ENCODE results near the gene CACNA1S.

Gene CACNA1S

GRCh38 chr1:201139756-201140155 is 27.5 kb upstream of the CACNA1S start:
- no peak for DNase-seq

- no peak for DNase-seq
These were observed 27.1 kb upstream of the CACNA1S start for GRCh38 chr1:201139306-201139705.

DNA sequence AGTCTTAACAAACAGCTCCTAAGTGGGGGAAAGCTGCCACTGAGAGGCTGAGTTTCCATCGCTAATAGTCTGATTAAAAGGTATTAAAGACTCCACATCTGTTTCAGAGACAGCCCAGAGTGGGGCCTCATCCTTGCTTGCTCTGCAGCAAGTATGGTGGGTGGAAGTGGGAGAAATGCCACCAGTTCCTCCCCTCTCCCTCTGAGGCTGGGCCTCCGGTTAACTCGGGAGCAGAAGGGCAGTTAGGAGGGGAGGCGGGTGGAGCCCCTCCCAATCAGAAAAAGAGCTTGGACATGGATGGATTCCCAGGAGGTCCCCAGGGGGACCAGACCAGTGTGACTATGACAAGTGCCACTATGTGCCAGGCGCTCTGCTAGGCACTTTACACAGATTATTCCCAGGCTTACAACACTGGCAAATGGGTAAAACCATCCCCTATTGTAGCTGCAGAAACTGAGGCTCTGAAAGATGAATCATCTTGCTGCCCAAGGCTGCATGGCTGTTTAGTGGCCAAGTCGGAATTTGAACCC is 26.1 kb upstream of the CACNA1S start:
- no peak for DNase-seq

DNA sequence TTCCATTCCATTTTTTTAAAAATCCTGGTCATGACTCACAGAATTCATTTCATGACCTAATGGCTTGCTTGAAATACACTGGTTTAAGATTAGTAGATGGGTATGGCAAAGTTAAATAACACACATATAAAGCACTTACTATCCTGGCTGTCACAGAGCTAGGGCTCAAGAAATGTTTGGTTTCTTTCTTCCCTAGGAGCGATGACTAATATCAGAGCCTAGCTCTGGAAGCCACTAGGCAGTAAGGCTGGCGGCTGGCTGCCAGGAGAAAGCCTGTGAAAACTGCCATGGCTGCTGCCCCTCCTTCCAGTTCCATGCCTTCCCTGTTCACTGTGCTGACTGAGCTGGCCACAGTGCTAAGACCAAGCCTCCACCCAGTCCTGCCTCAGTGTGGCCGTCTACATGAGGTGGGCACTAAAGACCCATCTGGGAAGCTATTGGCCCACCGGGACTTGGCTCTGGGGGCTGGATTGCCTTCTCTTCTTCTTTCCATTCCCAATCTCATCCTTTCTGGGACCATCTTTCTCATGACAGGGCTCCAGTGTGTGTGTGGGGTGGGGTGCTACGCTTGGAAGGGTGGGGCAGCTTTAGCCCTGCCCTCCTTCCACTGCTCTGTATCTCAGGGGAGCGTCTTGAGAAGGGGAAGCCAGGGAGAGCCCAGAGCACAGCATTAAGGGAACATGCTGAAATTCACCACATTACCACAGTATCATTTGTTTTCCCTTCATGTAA is 25.5 kb upstream of the CACNA1S start:
- no peak for DNase-seq

DNA sequence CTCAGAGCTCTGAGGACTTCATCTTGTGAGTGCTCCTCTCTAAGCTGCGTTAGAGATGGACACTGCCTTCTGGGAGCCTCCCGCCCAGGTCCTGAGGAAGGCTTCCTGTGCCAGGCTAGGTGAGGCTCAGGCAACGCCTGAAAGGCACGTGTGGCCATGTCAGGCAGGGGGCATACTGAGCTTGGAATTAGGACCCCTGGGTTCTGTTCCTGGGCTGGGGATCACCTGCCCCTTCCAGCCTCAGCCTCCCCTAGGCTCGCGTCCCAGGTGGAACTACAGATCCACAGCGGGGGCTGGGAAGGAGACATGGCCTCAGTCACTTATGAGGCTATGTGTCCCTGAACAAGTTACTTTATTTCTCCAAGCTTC is 24.8 kb upstream of the CACNA1S start:
- DNase-seq, result no peak

GRCh38 chr1:201136355-201137023 is 24.3 kb upstream of the CACNA1S start:
- no peak for DNase-seq

GRCh38 chr1:201134405-201134804 is 22.2 kb upstream of the CACNA1S start:
- no peak for DNase-seq

- DNase-seq, result no peak
These were observed 19.2 kb upstream of the CACNA1S start for GRCh38 chr1:201131398-201131797.

DNA sequence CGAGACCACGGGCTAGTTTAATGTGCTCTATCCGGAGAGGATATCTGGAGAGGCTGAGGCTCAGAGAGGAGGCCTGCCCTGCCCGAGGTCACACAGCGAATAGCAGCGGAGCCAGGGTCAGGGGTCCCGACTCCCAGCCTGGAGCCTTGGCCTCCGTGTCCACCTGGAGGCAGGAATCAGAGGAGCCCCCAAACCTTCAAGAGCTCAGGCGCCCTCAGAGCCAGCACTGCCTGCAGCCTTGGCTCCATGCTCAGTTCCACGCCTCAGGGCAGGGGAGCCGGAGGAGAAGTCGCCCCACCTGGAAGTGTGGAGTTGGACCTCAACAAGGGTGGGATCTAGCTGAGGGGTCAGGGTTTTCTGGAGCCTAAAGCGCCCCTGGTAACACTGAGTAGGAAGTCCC is 16.7 kb upstream of the CACNA1S start:
- DNase-seq, result no peak

DNA sequence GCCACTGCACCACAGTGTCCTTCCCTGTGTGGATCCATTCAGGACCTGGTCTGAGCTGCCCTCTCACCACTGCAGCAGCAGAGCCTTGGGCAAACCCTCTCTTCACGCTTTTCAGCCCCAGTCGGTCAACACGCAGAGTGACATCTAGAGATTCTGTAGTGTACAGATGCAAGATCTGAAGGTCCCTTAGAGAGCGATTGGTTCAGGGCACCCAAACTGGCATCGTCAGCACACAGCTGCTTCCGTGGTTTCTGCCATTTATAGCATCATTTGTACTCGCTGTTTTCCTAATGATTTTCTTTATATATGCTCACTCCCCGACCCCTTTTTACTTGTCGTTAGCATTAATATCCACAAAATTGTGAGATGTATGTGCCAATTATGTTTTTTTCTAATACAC is 16.2 kb upstream of the CACNA1S start:
- DNase-seq, result no peak

DNA sequence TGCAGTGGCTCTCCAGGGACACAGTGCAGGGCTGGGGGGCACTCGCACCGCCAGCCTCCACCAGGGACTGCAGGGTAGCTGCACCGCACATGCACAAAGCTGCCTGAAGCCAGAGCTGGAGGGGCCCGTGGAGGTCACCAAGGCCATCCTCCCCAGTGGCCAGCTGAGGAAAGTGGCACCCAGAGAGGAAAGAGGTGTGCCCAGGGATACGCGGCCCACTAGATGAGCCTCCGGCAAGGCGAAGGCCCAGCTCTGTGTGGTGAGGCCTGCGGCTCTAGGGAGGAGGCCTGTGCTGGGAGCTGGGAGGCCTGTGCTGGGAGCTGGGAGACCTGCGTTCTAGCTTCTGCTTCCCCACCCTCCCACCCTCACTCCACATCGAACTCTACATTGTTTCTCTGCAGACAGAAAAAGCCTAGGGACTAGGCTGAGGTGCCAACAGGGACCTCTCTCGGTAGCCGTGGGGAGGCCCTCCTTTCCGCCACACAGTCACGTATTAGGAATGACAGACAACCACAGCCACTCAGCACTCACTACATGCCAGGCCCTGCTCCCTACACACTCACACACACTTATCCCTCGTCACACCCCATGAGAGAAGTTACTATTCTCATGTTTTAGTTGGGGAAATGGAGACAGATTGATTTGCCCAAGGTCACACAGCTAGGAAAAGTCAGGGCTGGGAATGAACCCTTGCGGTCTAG is 15.7 kb upstream of the CACNA1S start:
- DNase-seq, result no peak

GRCh38 chr1:201126832-201127754 is 14.9 kb upstream of the CACNA1S start, which contains the start of gene ASCL5:
ASCL5 (minus strand) TSS chr1:201127184; CDS start chr1:201115372, 11,812 bp downstream.
- peak; percentile 69 for DNase-seq

DNA sequence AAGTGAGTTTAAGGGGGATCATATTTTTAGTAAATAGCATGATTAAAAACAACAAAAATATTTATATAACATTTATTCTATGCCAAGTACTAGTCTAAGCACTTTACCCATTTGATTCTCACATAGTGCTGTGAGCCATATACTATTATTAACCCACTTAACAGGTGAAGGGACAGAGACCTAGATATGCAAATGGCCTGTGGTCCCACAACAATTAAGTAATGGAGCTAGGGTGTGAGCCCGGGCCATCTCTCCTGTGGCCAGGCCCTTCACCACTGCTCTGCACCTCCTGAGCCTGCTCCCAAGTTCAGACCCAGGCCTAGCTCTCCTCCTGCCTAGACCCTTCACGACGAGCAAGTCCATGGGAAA is 14.2 kb upstream of the CACNA1S start:
- no peak for DNase-seq

DNA sequence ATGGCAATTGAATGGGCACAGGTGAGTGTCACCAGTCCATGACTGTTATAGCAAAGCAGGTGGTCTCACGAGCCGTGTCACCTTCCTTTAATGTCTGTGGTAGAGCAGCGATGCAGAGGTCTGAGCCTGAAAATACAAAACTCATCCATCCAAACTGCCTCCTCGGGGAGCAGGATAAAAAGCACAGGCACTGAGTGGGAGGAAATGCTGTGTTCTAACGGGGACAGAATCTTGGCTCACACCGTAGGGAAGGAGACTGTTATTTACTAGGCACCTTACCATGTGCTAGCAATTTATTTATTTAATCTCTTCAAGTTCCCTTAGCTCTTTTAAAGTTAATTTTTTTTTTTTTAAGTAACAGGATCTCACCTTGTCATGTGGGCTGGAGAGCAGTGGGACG is 13.6 kb upstream of the CACNA1S start:
- DNase-seq, result no peak

DNA sequence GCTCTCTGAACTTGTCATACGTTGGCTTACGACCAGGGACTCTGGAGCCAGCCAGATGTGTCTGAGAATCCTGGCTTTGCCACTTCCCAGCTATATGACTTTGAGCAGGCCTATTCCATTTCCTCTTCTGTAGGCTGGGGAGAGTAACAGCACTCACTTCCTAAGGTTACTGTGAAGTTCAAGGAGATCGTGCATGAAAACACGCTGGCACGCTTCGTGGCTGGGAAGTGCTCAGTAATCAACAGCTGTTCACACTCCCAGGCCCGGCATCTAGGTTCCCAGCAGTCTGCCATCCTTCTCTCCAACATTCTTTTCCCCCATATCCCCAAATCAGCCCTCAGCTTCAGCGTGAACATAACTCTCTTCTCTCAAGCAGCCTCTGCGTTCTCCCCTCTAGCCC is 12.8 kb upstream of the CACNA1S start:
- no peak for DNase-seq

- no peak for DNase-seq
These were observed 11.6 kb upstream of the CACNA1S start for GRCh38 chr1:201123866-201124265.

DNA sequence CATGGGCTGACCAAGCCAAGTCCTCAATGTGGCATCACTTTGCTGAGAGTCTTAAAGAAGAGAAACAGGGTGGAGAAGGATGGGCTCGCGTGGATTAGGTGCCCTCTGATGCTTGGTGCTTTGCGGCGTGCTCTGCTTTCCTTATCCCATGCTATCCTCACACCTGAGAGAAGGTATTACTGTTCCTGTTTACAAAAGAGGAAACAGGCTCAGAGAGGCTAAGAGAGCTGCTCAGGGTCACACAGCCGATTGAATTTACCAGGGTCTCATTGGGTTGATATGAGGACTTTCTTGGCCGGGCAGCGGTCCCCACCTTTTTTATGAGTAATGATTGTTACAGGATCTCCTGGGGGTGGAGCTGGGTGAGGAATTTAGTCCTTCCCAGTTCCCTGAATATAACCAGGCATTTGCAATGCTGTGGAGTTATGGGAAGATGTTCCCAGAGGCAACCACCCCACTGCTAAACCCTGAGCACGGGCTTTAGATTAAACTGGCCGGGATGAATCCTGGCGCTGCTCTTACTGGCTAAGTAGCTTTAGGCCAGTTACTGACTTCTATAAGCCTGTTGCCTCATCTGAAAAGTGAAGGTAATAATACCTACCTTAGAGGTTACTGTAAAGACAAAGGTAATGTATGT is 10.2 kb upstream of the CACNA1S start:
- no peak for DNase-seq

DNA sequence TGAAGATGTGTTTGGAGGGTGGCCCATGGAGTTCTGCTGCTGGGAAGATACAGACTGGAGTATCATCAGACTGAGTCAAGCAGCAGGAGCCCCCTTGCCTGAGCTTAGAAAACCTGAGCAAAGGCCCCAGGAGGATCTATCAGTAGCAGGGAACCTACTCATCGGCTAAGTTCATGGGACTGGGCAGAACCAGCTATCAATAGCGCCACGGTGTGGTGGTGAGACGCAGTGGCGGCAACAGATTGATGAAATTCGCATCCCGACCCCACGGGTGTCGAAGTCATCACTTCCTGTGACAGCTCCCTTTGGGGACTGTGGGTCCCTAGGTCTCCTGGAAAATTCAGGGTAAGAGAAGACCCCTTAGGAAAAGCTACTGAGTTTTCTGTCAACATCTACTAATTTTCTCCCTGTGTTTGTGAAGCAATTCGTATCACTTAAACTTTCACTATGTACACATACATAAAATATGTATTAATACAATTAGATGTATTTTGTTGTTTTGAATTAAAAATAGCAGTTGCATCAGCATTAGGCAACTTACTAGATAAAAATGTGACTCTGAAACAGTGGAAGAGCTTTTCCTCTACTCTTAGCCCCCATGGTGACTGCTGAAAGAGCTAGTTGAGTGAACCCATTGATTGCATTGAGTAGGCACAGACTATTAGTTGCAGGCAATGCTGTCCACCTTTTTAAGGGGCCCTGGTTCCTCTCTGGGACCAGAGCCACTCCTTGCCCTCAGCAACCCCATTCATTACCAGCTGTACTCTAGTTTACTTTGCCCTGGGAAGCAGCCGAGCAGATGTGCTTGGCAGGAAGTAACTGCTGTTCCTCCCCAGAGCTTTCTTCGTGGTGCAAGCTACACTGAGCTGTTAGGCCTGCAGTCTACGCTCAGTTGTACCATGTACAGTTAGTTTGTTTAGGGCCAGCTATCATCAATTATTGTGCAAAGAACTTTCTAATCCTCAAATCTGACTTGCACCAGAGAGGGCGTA is 7.3 kb upstream of the CACNA1S start:
- DNase-seq, result peak; percentile 9

GRCh38 chr1:201116091-201116490 is 3.9 kb upstream of the CACNA1S start:
- DNase-seq, result no peak

GRCh38 chr1:201115390-201115937 is 3.2 kb upstream of the CACNA1S start:
- DNase-seq, result no peak

Measured in NCI-H146 (cell line).